NCI-H128 (cell line): ENCODE results near the gene MUC5B.
"Not testable (repeated sequence)": the region's sequence is repeated elsewhere in the genome, so short reads cannot be mapped to it uniquely, and the experiment has no call there.

Source experiments
- DNase-seq: peaks from one replicate; lab custom pipeline; 2025; ENCODE audit not compliant: unreplicated experiment; lab: John Stamatoyannopoulos, UW

The MUC5B gene

DNA sequence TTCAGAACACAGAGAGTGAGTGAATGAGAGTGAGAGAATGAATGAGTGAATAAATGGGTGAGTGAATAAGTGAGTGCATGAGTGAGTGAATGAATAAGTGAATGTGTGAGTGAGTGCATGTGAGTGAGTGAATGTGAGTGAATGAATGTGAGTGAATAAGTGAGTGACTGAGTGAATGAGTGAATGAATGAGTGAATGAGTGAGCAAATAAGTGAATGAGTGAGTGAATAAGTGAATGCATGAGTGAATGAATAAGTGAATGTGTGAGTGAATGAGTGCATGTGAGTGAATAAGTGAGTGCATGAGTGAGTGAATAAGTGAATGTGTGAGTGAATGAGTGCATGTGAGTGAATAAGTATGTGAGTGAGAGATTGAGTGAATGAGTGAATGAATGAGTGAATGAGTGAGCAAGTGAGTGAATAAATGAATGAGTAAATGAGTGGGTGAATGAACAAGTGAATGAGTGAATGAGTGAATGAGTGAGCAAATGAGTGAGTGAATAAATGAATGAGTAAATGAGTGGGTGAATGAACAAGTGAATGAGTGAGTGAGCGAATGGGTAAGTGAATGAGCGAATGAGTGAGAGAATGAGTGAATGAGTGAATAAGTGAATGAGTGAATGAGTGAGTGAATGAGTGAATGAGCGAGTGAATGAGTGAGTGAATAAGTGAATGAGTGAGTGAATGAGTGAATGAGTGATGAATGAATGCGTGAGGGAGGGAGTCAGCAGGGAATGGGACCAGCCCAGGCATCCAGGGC is 21.3 kb upstream of the MUC5B start:
- DNase-seq, result no peak

DNA sequence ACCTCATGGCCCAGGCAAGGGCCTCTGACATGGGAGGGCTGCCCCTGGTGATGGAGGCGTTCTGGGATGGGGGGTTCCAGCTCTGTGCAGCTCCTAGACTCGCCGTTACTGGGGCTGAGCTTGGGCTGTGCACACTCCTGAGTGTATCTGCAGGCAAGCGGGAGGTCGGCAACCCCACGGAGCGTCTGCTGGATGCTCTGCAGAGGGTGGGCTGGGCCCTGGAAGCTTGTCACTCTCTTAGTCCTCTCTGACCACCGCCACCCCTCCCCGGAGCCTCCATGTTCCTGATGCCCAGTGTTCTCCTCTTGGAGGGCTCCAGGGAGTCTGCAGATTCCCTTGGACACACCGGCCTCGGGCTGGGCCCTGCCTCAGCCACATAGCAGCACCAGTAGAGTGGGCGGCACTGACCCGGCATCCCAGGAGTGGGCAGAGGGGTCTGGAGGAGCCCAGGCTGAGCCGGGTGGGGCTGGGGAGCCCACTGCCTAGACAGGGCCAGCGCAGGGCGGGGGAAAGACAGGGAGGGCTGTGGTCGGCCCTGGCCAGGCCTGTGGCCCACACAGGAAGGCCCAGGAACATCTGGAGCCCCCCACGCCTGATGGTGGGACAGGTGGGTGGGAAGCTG is 20.6 kb upstream of the MUC5B start:
- no peak for DNase-seq

DNA sequence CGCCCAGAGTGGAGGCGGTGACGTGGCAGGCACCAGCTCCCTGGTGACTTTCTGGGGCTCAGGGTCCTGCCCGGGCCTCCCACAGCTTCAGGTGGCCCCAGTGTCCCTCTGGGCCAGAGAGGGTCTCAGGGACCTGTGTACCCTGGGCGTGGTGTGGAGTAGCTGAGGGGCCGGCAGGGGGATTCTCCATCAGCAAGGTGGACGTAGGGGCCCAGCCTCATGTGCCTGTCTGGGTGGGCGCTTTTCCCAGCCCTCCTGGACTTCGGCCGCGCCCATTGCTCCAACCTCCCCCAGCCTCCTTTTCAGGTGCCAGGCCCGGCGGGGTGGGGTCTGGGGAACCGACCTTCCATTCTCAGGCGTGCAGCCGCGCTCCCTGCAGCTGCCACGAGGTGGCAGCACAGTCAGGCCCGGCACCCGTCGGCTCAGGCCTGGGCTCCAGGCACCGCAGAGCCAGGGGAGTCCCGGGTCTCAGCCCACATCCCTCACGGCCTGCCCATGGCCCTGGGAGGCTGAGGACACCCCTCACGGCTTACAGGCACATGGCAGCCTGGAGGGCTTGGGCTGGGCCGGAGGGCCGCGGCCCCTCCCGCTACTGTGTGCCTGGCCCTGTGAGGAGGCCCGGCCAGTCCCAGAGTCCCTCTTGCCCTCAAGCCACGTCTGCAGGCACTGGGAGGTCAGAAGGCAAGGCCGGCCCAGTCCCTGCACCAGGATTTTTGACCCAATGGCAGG is 19.9 kb upstream of the MUC5B start:
- no peak for DNase-seq

DNA sequence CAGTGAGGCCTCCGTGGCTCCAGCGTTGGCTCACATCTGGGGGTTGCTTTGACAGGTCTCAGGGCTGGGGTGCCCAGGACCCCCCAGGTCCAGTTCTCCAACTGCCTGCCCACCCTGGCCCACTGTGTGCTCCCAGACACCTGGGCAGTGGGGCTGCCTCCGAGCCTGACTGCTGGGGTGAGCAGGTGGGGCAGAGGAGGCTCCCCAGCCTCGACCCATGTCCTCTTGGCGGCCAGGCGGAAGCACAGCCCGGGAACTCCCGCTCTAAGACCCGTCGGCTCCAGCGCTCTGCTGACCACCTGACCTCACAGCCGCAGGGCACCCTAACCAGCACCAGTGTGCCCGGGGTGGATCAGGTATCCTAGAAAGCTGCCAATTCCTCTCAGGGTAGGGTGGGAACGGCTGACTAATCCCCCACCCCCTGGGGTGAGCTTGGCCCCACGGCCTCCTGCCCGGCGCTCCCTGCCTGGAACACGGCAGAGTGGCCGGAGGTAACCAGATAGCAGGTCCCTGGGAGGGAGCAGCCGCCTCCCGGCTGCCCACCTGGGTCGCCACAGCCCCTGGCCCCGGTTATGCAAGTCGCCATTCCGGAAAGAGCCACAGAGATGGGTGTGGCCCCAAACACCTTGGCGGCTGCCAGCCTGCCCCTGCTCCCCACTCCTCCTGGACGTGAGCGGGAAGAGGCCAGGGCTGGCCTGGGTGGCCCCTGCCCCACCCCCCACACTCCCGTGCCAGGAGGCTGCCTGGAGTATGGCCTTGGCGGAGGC is 19.2 kb upstream of the MUC5B start:
- DNase-seq, result no peak

DNA sequence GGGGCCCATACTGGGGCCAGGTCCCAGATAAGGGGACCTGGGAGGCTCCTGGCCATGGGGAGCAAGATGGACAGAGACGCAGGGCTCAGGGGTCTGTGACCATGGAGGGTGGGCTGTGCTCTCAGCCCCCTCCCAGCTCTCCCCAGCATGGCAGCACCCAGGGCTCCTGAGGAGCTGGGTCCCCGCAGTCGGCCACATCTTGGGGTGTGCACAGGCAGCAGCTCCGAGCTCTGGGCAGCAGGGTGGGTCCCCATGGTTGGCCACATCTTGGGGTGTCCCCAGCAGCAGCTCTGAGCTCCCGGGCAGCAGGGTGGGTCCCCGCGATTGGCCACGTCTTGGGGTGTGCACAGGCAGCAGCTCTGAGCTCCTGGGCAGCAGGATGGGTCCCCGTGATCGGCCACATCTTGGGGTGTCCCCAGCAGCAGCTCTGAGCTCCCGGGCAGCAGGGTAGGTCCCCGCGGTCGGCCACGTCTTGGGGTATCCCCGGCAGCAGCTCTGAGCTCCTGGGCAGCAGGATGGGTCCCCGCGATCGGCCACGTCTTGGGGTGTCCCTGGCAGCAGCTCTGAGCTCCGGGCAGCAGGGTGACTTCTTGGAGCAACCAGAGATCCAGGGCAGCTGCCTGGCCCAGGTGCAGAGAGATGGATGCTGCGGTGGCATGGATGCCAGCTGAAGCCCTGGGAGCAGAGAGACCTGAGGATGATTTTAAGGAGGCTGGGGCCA is 18.3 kb upstream of the MUC5B start:
- DNase-seq, result no peak

DNA sequence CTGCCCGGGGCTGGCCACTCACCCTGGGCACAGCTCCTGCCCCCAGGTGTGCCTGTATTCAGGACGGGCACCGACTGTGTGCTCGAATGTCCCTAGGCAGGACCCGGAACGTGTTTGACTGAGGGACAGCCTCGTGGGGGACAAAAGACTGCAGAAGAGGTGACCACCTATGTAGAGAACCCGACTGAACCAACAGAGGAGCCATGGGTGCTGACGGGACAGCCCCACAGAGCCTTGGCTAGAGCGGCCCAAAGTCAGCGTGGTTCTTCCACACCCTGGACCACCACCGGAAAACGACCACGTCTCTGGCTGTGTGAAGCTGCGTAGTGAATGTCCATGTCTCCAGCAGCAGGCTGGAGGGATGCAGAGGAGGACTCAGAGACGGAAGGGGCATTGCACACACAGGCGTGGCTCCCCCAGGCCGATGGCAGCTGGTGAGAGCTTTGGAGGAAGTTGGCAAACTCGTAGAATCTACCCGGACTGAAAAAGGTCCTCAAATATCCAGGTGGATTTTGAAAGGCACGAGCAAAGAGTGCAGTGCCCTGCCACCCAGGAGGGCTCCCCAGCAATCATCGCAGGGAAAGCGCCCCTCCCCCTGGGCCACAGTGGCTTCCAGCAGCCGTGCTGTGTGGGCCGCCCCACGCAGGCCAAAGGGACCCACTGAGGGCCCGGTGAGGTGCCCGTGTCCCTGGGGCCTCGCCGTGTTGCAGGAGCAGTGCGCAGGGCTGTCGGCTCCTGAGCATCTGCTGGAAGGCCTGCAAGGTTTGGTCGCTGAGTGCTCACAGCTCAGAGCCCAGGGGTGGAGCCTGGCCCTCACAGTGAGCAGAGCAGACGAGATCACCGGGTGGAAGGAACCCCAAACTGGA is 17.5 kb upstream of the MUC5B start:
- no peak for DNase-seq

DNA sequence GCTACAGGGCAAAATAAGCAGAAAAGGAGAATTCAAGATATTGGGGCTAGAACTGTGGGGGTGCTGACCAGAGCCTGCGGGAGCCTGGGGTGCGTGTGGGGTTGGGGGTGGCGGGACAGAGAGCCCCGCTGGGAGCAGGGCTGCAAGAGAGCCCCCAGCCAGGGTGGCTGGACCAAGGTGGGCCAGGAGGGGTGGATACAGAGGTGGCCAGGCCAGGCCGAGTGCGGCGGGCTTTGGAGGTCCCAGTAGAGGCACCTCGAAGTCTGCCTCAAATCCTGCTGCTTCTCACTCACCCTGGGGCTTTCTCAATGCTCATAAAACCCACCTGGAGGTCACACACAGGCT is 16.9 kb upstream of the MUC5B start:
- no peak for DNase-seq

DNA sequence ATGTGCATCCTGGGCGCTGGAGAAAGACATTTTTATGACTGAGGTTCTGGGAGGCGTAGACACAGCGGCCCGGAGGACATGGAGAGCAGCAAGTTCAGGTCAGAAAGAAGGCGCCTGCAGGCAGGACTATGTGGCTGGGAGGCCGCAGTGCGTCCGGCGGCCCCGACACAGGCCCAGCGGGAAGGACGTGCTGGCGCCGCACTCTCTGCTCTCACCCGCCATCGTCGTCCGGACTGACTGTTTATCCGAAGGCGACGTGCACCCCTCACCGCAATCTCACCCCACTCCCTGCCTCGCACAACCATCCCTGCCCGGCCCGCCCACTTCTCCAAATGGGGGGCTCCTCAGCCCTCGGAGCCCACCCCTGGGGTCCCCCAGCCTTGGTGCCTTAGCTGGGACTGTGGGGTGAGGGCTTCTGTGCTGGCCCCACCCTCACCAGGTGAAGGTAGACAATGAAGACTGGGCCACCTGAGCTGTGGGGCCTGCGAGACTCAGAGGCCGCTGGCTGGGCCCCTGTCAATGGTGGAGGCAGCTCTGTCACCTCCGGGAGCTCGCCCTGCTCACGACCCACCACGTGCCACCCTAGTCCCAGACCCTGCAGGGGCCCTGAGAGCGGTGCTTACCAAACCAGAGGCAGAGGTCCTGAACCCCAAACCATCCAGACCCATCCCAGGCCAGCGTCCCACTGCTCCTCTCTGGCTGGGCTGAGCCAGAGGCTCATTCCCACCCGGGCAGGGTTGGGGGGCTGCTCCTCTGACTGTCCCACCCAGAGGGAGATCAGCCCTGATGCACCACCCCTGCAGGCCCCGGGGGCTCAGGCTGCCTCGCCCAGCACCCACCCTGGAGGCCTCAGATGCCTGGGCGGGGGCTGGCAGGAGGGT is 16.2 kb upstream of the MUC5B start:
- no peak for DNase-seq

DNA sequence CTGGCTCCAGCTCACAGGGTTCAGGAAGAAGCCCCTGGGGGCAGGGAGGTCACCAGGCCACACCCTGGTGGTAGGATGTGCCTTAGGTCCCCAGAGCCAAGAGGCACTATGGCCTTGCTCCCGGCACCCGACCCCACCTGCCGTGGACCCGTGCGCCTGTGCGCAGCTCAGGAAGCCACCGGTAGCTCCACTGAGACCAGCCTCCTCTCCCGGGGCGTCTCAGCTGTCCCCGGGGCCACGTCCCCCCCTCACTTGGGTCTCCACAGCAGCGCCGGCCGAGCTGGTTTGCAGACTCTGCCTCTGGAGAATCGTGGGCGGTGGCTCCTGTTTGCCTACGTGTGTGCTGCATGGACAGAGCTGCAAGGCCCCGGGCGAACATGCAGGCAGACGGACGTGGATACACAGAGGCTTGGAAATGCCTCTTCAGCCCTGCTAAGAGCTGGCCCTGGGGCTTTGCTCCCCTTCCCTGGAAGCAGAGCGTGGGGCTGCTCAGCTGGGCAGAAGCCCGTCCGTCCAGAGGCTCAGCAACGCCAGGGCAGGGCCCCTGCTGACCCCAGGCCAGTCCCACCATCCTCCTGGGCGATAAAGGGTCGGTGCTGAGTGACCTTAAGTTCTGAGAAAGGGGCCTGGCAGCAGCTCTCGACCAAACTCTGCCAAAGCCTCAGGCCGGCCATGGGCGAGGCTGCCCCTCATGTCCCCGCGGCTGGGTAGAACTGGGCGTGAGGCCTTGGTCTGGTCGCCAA is 15.3 kb upstream of the MUC5B start:
- no peak for DNase-seq

DNA sequence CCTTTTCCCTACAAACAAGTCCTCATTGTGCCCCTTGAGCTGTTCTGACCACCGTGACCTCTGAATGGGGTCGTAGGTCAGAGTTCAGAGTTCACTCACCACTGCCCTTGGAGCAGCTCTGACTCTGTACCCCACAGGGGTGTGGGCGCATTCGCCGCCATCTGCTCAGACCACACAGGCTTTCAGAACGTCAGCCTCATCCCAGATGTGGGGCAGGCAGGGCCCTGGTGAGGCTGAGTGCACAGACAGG is 14.8 kb upstream of the MUC5B start:
- no peak for DNase-seq

DNA sequence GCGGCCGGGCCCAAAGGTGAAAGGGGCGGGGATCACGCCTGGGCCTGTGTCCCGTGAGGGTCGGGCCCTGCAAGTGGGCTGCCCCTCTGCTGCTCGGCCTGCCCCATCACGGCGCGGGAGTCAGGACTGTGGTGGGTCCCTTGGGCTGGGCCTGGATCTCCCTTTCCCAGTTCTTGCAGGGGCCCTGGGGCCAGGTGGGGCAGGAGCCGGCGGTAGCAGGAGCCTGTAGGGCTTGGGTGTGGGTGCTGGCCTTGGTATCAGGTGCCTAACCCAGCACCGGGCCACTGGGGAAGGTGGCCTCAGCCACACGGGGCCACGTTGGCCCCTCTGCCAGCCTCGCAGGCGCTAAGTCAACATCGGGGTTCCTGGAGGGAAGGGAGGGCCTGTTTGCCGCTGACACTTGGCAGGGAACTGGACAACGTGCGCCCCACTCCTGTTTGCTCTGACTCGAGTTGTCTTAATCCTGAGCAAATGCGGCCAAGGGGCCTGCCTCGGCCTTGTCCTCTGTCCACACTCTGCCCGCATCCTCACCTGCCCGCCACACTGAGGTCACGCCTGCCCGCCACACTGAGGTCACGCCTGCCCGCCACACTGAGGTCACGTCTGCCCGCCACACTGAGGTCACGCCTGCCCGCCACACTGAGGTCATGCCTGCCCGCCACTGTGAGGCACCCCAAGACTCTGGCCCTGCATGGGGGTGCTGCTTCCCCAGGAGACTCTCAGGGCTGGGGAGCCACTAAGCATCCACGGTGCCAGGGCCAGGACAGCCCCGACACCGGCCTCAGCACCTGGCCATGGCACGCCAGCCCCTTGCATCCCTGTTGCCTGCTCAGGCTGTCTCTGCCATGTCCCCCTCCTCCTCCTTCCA is 14.2 kb upstream of the MUC5B start:
- DNase-seq, result no peak

DNA sequence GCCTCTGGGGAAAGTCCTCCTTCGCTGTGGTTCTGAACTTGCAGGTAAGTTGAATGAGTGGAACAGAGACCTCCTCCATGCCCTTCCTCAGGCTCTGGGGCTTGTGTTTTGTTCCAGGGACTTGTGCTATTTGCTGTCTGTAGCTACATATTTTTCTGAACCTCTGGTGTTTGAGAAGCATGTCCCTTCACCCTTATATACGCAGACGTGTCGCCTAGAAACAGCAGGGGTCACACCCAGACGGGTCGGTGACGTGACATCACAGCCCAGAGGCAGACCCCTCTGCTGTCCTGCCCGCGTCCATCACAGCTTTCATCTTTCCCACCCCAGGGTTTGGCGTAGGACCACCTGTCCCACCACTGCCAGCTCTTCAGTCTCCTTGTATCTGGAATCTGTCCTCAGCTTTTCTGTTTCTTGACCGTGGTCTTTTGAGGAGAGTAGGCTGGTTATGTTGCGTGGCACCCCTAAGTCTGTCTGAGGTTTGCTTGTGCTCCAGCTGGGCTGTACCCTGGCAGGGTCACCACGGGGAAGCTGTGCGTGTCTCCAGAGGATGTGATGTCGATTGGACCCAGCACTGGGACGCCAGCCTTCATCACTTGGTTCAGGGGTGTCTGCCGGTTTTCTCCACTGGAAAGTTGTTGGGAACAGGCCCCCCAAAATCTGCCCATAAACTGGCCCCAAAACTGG is 13.4 kb upstream of the MUC5B start:
- no peak for DNase-seq

DNA sequence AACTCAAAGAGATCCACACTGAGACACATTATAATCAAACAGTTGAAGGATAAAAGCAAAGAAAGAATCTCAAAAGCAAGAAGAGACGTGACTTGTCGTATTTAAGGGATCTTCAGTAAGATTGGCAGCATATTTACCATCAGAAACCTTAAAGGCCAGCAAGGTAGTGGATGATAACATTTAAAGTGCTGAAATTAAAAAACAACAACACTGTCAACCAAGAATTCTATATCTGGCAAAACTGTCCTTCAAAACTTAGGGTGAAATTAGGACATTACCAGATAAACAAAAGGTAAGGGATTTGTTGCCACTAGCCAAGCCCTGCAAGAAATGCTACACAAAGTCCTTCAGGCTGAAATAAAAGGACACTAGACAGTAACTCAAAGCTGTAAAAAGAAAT is 11.0 kb upstream of the MUC5B start:
- no peak for DNase-seq

DNA sequence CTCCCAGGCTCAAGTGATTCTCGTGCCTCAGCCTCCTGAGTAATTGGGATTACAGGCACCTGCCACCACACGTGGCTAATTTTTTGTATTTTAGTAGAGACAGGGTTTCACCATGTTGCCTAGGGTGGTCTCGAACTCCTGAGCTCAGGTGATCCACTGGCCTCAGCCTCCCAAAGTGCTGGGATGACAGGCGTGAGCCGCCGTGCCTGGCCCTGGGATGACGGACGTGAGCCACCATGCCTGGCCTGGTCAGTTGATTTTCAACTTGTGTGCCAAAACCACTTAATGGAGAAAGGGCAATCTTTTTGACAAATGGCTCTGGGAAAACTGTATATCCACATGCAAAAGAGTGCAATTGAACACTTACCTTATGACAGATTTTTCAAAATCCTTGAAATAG is 7.0 kb upstream of the MUC5B start:
- DNase-seq, result not testable (repeated sequence)

DNA sequence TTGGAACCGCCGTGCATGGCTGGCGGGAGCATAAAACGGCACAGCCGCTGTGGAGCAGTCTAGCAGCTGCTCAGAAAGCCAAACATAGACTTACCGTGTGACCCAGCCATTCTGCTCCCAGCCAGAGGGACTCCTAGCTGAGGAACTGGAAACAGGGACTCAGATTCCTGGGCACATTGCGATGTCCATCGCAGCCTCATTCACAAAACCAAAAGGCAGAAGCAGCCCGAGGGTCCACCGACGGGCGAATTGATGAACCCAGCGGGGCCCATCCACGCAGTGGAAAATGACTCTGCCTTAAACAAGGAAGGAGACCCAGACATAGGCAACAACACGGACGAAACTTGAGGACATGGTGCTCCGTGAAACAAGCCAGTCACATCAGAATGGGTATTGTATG is 5.7 kb upstream of the MUC5B start:
- DNase-seq, result no peak

DNA sequence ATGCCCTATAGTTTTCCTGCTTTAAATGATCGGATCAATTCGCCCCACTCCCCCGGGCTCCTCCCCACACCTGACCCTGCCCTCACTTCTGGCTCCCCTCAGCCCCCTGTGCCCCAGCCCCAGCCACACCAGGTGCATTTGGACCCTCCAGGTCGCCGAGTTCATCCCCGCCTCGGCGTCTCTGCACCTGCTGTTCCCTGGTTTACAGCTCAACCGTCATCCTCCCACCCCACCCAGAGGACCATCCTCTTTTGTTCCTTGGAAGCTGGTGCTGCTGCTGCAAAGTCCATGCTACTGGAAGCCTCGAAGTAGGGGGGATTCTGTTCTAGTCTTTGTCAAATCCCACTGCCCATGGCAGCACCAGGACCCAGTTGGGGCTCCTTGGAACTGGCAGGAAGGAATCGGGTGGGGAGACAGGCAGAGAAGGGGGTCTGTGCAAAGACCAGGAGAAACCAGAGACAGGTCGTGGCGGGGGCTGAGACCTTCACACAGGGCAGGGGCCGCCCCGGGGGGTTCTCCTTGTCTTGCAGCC is 4.5 kb upstream of the MUC5B start:
- DNase-seq, result no peak
